ENCODE results near the gene MAP3K7. TPM values are rescaled to one million over a fixed set of nuclear protein-coding genes. Genes with fewer than 3 reads are reported as not detected.

MAP3K7 gene
- total RNA-seq, 4 donors from 2014 or later: 18.4 to 26.6 (median 22.6) TPM

DNA sequence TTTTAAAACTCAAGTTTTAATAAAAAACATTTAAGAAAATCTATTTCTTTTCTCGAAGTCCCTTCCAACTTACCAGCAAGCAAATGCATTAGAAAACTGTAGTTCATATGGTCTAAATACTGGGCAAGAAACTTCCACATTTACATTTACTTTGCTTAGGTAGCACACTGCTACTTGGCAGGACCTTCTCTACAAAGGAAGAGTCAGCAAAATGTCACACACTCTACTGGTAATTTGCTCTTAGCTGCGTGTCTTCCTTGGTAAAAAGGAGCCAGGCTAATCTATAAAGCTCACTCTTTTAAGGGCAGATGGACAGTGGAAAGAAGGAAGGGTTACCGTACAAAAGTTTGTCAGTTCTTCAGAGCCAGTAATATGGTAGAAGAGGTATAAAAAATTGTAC, 45.7 kb downstream of the MAP3K7 start:
- 83 to 96% methylated on average over 3 of the region's 3 CpGs for WGBS, 2 donors (ENCODE audit: low coverage in 1 of 2)
- TF ChIP-seq POLR2A (IDR thresholded peaks at IDR 0.05): no peak
- TF ChIP-seq EP300 (IDR thresholded peaks at IDR 0.05): no peak
- TF ChIP-seq POLR2AphosphoS5 (IDR thresholded peaks at IDR 0.05): no peak
- TF ChIP-seq, protein P1, sequence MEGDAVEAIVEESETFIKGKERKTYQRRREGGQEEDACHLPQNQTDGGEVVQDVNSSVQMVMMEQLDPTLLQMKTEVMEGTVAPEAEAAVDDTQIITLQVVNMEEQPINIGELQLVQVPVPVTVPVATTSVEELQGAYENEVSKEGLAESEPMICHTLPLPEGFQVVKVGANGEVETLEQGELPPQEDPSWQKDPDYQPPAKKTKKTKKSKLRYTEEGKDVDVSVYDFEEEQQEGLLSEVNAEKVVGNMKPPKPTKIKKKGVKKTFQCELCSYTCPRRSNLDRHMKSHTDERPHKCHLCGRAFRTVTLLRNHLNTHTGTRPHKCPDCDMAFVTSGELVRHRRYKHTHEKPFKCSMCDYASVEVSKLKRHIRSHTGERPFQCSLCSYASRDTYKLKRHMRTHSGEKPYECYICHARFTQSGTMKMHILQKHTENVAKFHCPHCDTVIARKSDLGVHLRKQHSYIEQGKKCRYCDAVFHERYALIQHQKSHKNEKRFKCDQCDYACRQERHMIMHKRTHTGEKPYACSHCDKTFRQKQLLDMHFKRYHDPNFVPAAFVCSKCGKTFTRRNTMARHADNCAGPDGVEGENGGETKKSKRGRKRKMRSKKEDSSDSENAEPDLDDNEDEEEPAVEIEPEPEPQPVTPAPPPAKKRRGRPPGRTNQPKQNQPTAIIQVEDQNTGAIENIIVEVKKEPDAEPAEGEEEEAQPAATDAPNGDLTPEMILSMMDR (IDR thresholded peaks at IDR 0.05): no peak
- Histone ChIP-seq H3K9me3 (no peaks in the 10 kb centered on the region), H3K4me3 (no peak overlapping the region), H3K36me3 (peaks cover 0 to 58% of the 10 kb centered on the region in 2 donors), H3K27me3 (no peaks in the 10 kb centered on the region), H3K4me1 (no peaks in the 10 kb centered on the region), H3K27ac (no peak overlapping the region)
- no peak for ATAC-seq

DNA sequence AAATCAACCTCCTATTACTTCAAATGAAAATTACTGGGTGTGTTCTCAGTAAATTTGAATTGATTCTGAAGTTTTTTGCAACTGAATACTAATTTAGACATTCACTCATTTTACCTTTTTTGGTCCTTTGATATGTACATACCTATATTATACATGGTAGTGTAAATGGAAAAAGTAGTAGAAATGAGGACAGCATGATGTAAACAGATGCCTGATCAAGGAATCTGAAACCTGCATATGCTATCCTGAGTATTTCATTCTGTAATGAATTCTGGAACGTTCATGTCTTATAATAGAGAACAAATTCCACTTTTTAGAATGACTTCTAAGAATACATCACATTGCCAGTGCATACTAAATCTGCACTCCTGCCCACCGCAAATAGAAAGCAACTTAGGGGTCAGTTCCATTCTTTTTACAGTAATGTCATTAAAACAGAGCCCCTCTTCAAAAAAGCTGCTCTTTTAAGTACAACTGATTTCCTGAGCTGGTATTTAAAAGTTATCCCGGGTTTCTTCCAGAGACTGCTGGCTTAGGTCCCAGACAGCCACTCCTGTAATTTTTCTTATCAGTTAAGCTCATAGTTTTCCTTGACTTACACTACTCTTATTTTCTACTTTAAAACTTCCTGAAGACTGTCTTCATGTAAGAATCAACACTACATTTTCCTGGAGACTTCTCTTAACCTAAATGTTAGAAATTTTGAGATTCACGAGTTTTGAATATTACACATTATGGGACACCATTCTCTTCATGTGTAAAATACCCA, 48.4 kb downstream of the MAP3K7 start:
- H3K4me1 ChIP-seq: no peaks in the 10 kb centered on the region
- peaks cover 0 to 51% of the 10 kb centered on the region in 2 donors for H3K36me3 ChIP-seq
- no peaks in the 10 kb centered on the region for H3K27me3 ChIP-seq
- TF ChIP-seq, protein P1 (IDR thresholded peaks at IDR 0.05): no peak
- TF ChIP-seq POLR2AphosphoS5 (IDR thresholded peaks at IDR 0.05): no peak
- TF ChIP-seq EP300 (IDR thresholded peaks at IDR 0.05): no peak
- no peak for TF ChIP-seq POLR2A (IDR thresholded peaks at IDR 0.05)
- WGBS, 2 donors (ENCODE audit: low coverage in 1 of 2): 28 to 33% methylated on average over 4 of the region's 4 CpGs
- no peak for ATAC-seq
- no peak overlapping the region for H3K27ac ChIP-seq
- H3K9me3 ChIP-seq: no peaks in the 10 kb centered on the region
- no peak overlapping the region for H3K4me3 ChIP-seq

DNA sequence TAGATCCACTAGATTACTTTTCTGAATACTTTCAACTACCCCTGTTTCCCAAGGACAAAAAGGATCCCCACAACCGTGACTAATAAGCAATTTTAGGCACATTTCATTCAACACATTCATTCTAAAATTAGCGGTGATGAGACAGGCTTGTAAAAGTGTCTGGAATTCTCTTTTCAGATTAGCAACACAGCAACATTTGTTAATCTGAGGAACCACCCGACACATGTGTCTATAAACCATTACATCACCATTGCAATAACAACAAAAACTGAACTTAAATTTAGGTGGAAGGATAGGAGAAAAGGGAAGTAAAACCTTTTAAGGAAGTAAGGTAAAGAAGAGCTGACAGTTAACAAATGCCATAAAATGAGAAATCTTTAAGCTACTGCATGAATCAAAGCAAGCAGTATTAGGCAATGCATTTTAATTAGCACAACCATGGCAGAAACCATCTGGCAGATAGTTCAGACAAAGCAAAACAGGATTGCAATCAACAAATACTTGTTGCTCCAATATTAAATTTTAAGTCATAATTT, 49.1 kb downstream of the MAP3K7 start:
- 71 to 77% methylated on average over 3 of the region's 3 CpGs for WGBS, 2 donors (ENCODE audit: low coverage in 1 of 2)
- ATAC-seq: peak; percentile 28
- H3K27me3 ChIP-seq: no peaks in the 10 kb centered on the region
- H3K27ac ChIP-seq: no peak overlapping the region
- no peaks in the 10 kb centered on the region for H3K9me3 ChIP-seq
- H3K4me1 ChIP-seq: no peaks in the 10 kb centered on the region
- TF ChIP-seq POLR2AphosphoS5 (IDR thresholded peaks at IDR 0.05) (no peak), POLR2A (IDR thresholded peaks at IDR 0.05) (no peak), EP300 (IDR thresholded peaks at IDR 0.05) (no peak)
- TF ChIP-seq, protein P1 (IDR thresholded peaks at IDR 0.05): no peak
- peaks cover 0 to 51% of the 10 kb centered on the region in 2 donors for H3K36me3 ChIP-seq
- no peak overlapping the region for H3K4me3 ChIP-seq

DNA sequence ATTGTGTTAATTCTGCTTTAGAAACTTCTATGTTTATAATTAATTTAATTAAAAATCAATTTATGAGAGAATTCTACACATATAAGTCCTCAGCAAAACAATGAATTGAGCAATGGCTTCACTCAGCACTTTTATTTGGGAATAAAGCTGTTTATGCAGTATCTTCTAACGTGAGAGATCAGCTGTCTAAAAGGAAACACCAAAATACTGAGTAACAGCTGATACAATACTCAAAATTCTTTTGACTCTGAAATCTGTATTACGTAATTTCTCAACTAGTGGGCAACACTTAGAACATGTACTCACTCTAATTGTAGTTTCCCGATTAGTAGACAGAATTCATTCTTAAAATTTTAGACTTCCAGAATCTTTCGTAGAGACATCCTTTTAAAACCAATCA, 49.8 kb downstream of the MAP3K7 start:
- no peaks in the 10 kb centered on the region for H3K4me1 ChIP-seq
- no peak overlapping the region for H3K27ac ChIP-seq
- ATAC-seq: no peak
- H3K36me3 ChIP-seq: peaks cover 0 to 51% of the 10 kb centered on the region in 2 donors
- TF ChIP-seq POLR2AphosphoS5 (IDR thresholded peaks at IDR 0.05) (no peak), POLR2A (IDR thresholded peaks at IDR 0.05) (no peak), EP300 (IDR thresholded peaks at IDR 0.05) (no peak)
- TF ChIP-seq, protein P1 (IDR thresholded peaks at IDR 0.05): no peak
- no peaks in the 10 kb centered on the region for H3K27me3 ChIP-seq
- no peak overlapping the region for H3K4me3 ChIP-seq
- 71 to 93% methylated on average over 4 of the region's 4 CpGs for WGBS, 2 donors (ENCODE audit: low coverage in 1 of 2)
- H3K9me3 ChIP-seq: no peaks in the 10 kb centered on the region

DNA sequence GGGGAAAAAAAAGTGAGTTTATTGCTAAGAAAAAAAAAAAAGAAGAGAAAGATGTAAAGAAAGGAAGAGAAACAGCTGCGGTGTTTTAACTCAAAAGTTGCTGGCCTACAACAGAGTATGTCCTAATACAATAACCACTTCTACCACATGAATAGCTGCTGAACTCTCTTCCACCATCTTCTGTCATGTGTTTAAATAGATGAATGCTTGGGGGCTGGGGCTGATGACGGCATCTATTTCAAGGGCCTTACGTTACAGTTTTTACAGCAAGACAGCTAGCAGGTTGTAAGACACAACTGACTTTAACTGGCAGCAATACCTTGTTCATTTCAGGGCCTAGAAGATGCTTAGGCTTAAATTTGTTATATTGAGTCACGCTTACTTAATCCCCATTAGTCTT, 50.4 kb downstream of the MAP3K7 start:
- TF ChIP-seq POLR2A (IDR thresholded peaks at IDR 0.05) (no peak), POLR2AphosphoS5 (IDR thresholded peaks at IDR 0.05) (no peak), EP300 (IDR thresholded peaks at IDR 0.05) (no peak)
- TF ChIP-seq, protein P1 (IDR thresholded peaks at IDR 0.05): no peak
- H3K9me3 ChIP-seq: no peaks in the 10 kb centered on the region
- H3K27ac ChIP-seq: no peak overlapping the region
- 87 to 89% methylated on average over 3 to 4 of the region's 4 CpGs for WGBS, 2 donors (ENCODE audit: low coverage in 1 of 2)
- no peak for ATAC-seq
- no peak overlapping the region for H3K4me3 ChIP-seq
- peaks cover 0 to 51% of the 10 kb centered on the region in 2 donors for H3K36me3 ChIP-seq
- no peaks in the 10 kb centered on the region for H3K4me1 ChIP-seq
- H3K27me3 ChIP-seq: no peaks in the 10 kb centered on the region

All from gastroesophageal sphincter (tissue), 4 donors.